NCI-H1105 (cell line): ENCODE results near the gene SENP6.
A peak's percentile ranks its signal among the peaks of the same experiment; 100 is the strongest.
"Not testable (repeated sequence)": the region's sequence is repeated elsewhere in the genome, so short reads cannot be mapped to it uniquely, and the experiment has no call there.

Experiments
- DNase-seq: peaks from one replicate; lab custom pipeline; 2025; lab: John Stamatoyannopoulos, UW

The SENP6 gene, protein sequence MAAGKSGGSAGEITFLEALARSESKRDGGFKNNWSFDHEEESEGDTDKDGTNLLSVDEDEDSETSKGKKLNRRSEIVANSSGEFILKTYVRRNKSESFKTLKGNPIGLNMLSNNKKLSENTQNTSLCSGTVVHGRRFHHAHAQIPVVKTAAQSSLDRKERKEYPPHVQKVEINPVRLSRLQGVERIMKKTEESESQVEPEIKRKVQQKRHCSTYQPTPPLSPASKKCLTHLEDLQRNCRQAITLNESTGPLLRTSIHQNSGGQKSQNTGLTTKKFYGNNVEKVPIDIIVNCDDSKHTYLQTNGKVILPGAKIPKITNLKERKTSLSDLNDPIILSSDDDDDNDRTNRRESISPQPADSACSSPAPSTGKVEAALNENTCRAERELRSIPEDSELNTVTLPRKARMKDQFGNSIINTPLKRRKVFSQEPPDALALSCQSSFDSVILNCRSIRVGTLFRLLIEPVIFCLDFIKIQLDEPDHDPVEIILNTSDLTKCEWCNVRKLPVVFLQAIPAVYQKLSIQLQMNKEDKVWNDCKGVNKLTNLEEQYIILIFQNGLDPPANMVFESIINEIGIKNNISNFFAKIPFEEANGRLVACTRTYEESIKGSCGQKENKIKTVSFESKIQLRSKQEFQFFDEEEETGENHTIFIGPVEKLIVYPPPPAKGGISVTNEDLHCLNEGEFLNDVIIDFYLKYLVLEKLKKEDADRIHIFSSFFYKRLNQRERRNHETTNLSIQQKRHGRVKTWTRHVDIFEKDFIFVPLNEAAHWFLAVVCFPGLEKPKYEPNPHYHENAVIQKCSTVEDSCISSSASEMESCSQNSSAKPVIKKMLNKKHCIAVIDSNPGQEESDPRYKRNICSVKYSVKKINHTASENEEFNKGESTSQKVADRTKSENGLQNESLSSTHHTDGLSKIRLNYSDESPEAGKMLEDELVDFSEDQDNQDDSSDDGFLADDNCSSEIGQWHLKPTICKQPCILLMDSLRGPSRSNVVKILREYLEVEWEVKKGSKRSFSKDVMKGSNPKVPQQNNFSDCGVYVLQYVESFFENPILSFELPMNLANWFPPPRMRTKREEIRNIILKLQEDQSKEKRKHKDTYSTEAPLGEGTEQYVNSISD

DNA sequence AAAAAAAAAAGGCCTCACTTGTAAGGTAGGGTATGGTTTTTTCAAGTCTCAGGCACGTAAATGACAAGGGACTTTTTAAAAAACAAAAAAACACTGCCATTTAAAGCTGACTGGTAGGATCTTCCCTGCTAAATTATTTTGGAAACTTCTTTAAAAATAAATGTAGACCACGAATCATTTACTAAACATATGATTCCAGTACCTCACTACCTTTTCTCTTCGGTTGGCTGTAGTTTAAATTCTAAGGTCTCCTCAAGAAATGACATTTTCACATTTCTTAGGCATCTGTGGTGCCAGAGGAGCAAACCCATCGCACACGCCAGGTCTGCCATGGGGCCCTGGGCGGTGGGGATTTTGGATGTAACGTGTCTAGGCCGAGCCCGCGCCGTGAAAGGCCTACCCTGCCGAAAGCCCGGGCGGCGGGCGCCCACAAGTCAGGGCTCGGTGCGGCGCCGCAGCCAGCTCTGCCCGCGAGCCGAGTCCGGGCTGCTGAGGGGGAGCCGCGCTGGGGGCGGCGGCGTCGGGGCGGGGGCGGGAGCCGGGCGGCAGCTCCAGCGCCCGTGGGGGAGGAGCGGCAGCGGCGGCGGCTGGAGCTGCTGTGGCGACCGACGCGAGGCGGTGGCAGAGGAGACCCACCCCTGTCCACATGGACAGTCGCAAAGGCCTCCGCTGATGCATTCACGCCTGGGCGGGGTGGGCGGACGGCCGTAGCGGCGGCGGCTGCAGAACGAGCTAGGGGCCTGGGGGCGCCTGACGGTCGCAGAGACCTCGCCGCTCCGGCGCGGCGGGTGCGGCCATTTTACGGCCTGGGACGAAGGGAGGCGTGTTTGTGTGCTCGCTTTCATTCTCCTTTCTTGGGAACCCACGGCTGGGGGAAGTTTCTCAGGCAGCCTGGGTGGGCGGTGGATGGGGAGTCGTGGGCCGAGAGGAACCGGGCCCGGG is at the start of gene SENP6:
Gene SENP6 (plus strand): TSS at position 577 of the 942 bp plus-strand sequence. CDS start 645 bp downstream, outside the sequence.
- peak; percentile 76 for DNase-seq

DNA sequence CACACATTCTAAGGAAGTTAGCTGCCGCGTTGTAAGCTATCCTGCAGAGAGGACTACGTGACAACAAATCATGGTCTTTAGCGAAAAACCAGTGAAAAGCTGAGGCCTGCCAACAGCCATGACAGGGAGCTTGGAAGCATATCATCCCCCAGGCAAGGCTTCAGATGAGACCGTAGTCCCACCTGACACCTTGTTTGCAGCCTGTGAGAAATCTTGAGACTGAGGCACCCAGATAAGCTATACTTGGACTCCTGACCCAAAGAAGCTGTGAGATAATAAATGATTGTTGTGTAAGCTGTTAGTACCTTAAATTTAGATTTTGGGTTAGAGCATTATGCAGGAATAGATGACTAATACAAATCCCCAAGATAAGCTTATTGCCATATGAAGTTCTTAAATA is 45.4 kb upstream of the SENP6 start:
- DNase-seq: no peak

DNA sequence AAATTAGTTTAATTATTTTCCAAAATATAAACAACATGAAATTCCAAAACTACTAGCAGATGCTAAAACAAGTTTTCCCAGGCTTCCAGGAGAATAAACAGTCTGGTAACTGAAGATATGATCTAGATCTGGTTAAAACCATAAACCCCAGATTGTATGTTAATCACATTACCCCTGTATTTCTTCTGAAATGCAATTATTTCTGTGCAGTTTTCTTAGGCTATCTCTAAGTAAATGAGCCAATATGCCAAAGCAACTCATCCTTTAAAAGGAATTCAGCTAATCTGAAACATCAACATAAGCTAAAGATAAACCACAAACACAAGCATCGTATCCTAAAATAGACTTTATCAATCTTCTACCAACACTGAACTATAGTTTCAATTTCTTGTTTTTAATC is 44.6 kb upstream of the SENP6 start:
- DNase-seq: no peak

DNA sequence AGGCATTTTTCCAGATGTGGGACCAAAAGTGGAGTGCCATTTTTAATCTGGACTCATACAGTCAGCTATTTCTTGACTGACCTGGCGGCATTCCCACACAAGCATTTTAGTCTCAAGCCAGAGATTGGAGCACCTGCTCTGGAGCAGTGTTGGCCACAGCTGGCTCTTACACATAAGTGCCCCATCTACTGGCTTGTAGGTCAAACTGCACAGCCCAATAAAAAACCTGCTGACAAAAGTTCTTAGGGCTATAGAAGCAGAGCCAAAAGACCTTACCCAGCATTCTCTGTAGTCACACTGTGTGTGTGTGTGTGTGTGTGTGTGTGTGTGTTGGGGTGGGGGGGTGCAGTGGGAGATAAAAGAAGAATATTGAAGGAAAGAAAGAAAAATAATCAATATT is 38.6 kb upstream of the SENP6 start:
- no peak for DNase-seq

DNA sequence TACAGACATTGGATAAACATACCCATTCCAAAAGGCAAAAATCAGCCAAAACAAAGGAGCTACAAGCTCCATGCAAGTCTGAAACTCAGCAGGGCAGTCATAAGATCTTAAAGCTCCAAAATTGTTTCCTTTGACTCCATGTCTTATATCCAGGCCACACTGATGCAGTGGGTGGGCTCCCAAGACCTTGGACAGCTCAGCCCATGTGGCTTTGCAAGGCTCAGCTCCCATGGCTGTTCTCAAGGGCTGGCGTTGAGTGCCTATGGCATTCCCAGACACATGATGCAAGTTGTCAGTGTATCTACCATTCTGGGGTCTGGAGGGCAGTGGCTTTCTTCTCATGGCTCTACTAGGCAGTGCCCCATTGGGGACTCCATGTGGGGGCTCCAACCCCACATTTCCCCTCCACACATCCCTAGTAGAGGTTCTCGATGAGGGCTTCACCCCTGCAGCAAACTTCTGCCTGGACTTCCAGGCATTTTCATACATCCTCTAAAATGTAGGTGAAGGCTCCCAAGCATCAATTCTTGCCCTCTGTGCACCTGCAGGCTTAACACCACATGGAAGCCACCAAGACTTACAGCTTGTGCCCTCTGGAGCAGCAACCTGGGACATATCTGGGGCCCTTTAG is 35.4 kb upstream of the SENP6 start:
- DNase-seq: no peak

DNA sequence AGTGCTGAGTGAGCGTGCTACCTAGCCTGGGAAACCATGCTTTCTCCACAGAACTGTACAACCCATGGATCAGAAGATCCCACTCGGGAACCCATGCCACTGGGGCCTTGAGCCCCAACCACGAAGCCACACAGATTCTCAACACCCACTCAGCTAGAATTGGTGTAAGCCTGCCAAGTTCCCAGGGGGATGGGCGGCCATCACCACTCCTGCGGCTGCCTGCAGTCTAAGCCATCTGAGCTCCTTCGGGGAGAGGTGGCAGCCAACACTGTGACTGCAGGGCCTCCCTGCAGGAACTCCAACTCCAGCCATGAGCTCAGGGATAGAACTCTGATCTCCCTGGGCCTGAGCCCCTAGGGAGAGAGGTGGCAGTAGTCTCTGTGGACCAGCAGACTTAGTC is 33.6 kb upstream of the SENP6 start:
- DNase-seq: no peak

DNA sequence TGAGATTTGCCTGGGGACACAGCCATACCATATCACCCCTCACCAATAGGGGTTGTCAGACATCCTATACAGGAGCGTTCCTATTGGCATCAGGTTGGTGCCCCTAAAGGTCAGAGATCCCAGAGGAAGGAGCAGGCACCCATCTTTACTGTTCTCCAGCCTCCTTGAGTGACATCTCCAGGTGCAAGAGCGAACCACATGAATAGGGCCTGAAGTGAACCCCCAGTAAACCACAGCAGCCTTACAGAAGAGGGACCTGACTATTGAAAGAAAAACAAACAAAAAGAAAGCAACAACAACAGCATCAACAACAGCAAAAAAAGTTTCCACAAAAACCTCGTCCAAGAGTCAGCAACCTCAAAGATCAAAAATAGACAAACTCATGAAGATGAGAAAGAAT is 32.7 kb upstream of the SENP6 start:
- DNase-seq: no peak

DNA sequence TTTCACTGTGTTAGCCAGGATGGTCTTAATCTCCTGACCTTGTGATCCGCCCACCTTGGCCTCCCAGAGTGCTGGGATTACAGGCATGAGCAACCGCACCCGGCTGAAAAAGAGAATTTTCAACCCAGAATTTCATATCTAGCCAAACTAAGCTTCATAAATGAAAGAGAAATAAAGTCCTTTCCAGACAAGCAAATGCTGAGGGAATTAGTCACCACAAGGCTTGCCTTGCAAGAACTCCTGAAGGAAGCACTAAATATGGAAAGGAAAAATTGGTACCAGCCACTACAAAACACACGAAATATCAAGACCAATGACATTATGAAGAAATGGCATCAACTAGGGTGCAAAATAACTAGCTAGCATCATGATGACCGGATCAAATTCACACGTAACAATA is 31.0 kb upstream of the SENP6 start:
- DNase-seq: not testable (repeated sequence)

DNA sequence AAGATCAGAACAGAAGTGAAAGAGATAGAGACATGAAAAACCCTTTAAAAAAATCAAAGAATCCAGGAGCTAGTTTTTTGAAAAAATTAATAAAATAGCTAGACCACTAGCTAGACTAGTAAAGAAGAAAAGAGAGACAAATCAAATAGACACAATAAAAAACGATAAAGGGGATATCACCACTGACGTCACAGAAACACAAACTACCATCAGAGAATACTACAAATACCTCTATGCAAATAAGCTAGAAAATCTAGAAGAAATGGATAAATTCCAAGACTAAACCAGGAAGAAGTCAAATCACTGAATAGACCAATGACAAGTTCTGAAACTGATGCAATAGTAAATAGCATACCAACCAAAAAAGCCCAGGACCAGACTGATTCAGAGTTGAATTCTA is 29.6 kb upstream of the SENP6 start:
- DNase-seq: no peak

DNA sequence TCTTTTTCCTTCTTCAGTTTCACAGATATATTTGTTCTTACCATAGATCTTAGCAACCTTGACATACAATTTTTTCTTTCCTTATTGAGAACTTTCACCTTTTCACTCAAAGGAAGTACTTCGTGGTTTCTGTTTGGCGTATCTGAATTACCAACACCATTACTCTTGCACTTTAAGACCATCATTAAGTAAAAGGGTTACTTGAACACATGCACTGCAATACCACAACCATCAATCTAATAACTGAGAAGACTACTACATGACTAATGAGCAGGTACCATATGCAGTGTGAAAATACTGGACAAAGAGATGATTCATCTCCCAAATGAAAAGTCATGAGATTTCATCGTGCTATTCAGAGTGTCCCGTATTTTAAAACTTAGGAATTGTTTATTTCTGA is 21.7 kb upstream of the SENP6 start:
- DNase-seq: no peak

DNA sequence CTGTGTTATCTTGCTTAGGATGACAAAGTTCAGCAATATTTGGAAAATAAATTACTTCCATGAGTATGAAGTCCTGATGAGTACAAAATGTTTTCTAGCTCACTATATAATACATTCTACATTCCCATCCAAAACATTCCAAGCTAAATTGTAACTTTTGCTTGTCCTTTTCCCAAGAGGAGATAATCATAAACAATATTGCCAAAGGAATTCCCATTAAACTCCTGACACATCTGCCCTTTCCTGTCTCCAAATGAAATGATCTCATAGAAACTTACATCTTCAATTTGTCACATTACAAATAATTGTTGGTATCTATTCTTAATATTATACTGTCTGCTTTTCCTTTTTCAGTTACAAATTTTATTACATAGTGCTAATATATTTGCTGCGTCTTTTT is 20.4 kb upstream of the SENP6 start:
- no peak for DNase-seq

DNA sequence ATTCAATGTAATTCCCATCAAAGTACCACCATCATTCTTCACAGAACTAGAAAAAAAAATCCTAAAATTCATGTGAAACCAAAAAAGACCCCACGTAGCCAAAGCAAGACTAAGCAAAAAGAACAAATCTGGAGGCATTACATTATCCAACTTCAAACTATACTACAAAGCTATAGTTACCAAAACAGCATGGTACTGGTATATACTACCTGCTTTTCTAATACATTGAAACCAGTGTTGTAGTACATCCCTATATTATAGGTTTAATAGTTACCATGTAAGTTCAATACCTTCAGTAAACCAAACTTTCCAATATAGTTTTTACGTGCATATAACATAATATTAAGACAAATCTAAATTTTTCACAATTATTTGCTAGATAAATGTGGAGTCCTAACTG is 17.1 kb upstream of the SENP6 start:
- not testable (repeated sequence) for DNase-seq

DNA sequence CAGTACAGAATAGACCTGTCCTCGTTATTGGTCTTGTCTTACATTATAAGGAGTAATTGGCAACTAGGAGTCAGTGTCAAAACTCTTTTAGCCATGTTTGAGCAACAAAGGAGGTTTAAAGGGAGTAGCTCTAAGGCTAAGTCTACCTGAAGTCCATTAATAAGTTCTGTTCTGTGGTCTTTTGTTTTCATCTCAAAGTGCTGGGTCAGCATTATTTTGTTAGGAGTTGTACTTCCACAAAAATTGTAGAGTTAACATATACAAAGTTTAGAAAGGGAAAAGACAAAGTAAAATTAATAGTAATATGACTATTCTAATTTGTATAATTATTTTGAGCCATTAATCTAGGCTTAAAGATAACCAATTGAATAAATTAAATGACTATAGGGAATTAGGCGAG is 12.7 kb upstream of the SENP6 start:
- DNase-seq: no peak

DNA sequence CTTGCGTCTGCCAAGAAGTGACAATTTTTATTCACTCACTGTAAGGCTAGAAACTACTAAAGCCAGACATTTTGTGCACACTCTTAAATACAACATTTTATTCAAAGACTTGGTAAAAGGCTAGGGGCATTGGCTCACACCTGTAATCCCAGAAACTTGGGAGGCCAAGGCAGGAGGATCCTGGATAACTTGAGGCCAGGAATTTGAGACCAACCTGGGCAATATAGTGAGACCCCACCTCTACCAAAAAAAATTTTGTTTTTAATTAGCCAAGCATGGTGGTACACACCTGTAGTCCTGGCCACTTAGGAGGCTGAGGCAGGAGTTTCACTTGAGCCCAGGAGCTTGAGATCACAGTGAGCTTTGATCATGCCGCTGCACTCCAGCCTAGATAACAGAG is 11.3 kb upstream of the SENP6 start:
- no peak for DNase-seq

DNA sequence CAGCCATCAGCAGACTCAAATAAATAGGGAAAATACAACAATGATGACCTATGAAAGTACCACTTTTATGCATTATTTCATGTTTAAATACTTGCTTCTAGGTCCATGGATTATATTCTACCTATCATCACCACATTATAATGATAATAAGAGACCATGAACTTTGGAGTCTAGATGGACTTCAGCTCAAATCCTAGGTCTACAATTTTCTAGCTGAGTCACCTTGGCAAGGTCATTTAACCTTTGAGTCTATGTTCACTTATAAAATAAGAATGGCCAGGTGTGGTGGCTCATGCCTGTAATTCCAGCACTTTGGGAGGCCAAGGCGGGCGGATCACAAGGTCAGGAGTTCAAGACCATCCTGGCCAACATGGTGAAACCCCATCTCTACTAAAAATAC is 5.3 kb upstream of the SENP6 start:
- DNase-seq: not testable (repeated sequence)

DNA sequence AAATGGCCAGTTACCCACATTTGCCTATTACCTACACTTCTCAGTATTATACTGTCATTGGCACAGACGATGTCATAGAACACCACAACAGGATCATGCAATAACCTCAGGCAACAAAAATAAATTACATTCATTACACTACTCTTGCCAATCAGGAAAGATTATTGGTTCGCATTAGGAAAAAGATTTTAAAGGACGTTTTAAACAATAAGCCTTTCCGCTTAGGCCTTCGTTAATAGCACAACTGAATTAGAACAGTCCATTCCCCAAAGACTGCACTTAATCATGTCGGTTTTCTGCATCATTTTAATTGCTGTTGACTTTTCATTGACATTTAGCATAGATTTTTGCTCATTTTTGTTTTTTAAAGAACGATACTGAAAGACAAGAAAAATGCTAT is 912 bp upstream of the SENP6 start:
- no peak for DNase-seq

DNA sequence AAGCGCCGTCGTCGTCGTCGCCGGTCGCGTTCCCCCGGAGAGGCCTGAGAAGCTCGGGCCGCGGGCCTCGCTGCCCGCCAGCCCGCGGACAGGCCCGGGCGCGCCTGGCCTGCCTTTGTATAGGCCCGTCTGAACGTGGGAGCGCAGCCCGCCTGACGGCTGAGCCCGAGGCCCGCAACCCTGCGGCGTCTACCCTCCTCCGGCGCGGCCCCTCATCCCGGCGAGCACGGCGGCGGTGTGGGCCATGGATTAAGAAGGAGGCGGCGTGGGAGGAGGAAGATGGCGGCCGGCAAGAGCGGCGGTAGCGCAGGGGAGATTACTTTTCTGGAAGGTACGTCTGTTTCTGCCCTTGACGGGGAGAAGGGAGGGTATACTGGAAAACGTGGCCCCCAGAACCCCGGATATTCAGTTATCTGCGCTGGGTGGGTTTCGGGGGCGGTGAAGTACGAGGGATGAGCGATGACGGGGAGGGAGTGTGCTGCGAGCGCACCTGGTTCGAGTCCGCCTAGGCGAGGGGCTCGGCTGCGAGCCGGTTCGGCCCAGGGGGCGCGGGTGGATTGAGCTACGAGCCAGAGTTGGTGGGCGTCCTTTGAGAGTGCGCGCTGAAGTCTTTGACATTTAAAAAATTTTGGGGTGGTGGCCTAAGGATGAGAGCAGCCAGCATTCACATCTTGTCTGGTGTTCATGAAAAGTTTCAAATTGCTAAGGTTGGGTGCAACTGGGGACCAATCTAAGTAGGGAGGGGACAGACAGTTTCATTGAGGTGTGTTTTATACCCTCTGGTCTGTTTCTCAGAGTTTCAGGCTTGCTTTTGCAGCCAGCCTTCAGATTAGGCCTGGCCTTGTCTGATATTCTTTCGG is 796 bp downstream of the SENP6 start:
- DNase-seq: peak; percentile 44

DNA sequence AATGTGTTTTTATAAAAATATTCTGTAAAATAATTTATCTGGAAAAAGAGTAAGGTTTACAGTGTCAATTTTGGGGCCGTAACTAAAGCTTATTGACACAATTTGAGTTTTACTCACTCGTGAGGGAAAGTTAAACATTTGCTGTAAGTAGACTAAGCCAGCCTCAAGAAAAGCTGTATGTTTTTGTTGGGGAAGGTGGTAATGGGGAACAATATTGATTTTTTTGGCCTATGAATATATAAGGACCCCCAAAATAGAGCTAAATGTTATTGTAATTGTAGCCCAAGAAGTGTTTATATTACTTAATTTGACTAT is 1.4 kb downstream of the SENP6 start:
- DNase-seq: no peak

DNA sequence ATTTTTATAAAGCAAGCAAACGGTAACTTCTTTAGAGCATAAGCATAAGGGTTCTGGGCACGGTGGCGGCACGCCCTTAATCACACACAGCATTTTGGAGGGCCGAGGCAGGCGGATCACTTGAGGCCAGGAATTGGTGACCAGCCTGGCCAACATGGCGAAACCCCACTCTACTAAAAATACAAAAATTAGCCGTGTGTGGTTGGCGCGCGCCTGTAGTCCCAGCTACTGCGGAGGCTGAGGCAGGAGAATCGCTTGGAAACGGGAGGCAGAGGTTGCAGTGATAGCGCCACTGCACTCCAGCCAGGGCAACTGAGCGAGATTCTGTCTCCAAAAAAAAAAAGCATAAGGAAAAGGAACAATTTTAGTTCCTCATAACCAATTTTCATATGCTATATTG is 2.6 kb downstream of the SENP6 start:
- no peak for DNase-seq

DNA sequence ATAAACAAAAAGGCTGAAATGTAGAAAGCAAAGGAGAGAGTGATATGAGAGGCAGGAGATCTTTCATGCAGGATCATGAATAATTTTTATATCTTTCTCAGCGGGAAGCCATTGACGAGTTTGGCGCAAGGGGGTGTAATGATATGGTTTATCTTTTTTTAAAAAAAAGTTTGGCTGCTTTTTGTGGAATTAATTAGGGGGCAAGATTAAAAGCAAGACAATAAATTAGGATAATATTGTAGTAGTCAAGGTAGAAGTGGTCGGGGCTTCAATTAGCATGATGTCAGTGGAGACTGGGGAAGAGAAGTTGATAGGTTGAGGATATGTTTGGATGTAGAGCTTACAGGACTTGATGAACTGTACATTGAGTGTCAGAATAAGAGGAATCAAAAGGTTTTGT is 4.0 kb downstream of the SENP6 start:
- DNase-seq: no peak
